H1 (cell line): ENCODE data around the gene SPIB. TPM values are rescaled to one million over a fixed set of nuclear protein-coding genes. Genes with fewer than 3 reads are reported as not detected.

ENCODE experiments used
- BRCA1 ChIP-seq: IDR thresholded peaks from 2 replicates; pipeline ENCODE4 v1.6.1; 2012; ENCODE audit warnings: low read depth, low read length, improper control_type of control experiment
- HDAC2 ChIP-seq, 2 experiments: fragments of 300-600 bp in 1 of 2; sonication (generic) in 1 of 2; IDR thresholded peaks; 2 replicates each; pipeline ENCODE4 v1.6.1; 2011 to 2012; ENCODE audit warnings: low read depth in 2 of 2, low read length in 2 of 2, mild to moderate bottlenecking in 2 of 2, moderate library complexity in 2 of 2, borderline replicate concordance in 1 of 2, inconsistent platforms in 1 of 2
- RBBP5 ChIP-seq: IDR thresholded peaks from 2 replicates; pipeline ENCODE4 v1.7.1; 2012; ENCODE audit warnings: low read depth, mild to moderate bottlenecking, inconsistent platforms, low read length, moderate library complexity, borderline replicate concordance
- SIRT6 ChIP-seq: IDR thresholded peaks from one replicate; pipeline ENCODE4 v1.7.1; 2012; ENCODE audit warnings: low read length, inconsistent platforms
- SP2 ChIP-seq: IDR thresholded peaks from 2 replicates; pipeline ENCODE4 v1.6.1; 2012; ENCODE audit warnings: mild to moderate bottlenecking, low read length, inconsistent platforms
- SRF ChIP-seq: IDR thresholded peaks from 2 replicates; pipeline ENCODE4 v1.6.1; 2011; ENCODE audit warnings: mild to moderate bottlenecking, low read depth, low read length, moderate library complexity
- polyA plus RNA-seq, 7 experiments: library from polyadenylated mRNA; depleted of rRNA in 3 of 7; stranded (reverse) in 5 of 7; unstranded in 2 of 7; fragments of >200 nt in 5 of 7; fragments of 200-250 nt in 2 of 7; gene quantifications; 1 replicate in 5 of 7; 2 replicates in 1 of 7; 4 replicates in 1 of 7; pipeline versions ENCODE4 v1.2.1 to v1.2.3, GENCODE V29; 2011 to 2013; ENCODE audit warnings: missing spikeins in 2 of 7, mixed read lengths in 2 of 7
- total RNA-seq: library from RNA; stranded (reverse); fragmentation: NEBNext Ultra II Directional; extraction: Animal tissue kit (Norgen Biotek cat#: 25700); gene quantifications from 2 replicates; pipeline ENCODE4 v1.2.1, GENCODE V29; 2021
- TF ChIP-seq, protein P1 (sequence below): fragments of 300-600 bp; sonication (generic); IDR thresholded peaks from 2 replicates; pipeline ENCODE4 v1.7.1; 2012; ENCODE audit warnings: low read length, moderate library complexity, mild to moderate bottlenecking, inconsistent platforms; ENCODE audit not compliant: insufficient replicate concordance
- TF ChIP-seq, protein P2 (sequence below): IDR thresholded peaks from 2 replicates; pipeline ENCODE4 v1.6.1; 2012; ENCODE audit warnings: inconsistent platforms

Gene SPIB
- total and polyA plus RNA-seq, 2 of the 8 experiments (the other 6 are each of a cell fraction or from before 2014, with no cell fraction given) = 11.1 to 17.4 TPM

DNA sequence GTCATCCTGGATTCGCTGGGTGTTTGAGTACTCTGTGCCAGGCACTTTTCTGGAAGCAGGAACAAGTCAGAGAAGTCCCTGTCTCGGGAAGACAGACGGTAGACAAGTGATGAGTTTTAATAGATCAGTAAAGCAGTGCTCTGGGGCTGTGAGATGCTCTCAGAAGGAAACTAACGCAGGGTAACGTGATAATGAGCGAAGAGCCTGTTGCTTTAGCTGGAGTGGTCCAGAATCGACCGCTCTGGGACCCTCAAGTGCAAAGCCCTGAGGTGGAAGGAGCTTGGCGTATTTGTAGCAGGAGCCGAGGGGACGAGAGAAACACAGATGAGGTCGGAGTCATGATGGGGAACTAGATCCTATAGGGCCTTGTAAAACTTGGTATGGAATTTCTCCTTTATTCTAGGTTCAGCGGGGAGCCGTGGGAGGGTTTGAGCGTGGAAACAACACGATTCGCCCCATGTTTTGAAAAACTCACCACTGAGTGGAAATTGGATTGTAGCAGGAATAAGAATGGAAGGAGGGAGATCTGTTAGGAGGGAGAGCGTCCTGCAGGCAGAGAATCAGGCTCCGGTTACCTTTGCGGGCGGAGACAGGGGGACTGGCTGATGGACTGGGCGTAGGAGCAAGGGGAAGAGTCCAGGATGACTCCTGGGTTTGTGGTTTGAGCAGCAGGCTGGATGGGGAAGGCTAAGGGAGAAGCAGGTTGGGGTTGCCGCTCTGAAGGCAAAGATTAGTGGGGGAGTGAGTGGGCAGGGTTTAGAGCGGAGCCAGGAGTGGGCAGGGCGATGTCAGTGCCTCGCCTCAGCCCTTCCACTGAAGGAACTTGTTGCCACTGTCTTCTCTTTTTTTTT, 33.8 kb upstream of the SPIB start (continued):
- TF ChIP-seq, protein P1, sequence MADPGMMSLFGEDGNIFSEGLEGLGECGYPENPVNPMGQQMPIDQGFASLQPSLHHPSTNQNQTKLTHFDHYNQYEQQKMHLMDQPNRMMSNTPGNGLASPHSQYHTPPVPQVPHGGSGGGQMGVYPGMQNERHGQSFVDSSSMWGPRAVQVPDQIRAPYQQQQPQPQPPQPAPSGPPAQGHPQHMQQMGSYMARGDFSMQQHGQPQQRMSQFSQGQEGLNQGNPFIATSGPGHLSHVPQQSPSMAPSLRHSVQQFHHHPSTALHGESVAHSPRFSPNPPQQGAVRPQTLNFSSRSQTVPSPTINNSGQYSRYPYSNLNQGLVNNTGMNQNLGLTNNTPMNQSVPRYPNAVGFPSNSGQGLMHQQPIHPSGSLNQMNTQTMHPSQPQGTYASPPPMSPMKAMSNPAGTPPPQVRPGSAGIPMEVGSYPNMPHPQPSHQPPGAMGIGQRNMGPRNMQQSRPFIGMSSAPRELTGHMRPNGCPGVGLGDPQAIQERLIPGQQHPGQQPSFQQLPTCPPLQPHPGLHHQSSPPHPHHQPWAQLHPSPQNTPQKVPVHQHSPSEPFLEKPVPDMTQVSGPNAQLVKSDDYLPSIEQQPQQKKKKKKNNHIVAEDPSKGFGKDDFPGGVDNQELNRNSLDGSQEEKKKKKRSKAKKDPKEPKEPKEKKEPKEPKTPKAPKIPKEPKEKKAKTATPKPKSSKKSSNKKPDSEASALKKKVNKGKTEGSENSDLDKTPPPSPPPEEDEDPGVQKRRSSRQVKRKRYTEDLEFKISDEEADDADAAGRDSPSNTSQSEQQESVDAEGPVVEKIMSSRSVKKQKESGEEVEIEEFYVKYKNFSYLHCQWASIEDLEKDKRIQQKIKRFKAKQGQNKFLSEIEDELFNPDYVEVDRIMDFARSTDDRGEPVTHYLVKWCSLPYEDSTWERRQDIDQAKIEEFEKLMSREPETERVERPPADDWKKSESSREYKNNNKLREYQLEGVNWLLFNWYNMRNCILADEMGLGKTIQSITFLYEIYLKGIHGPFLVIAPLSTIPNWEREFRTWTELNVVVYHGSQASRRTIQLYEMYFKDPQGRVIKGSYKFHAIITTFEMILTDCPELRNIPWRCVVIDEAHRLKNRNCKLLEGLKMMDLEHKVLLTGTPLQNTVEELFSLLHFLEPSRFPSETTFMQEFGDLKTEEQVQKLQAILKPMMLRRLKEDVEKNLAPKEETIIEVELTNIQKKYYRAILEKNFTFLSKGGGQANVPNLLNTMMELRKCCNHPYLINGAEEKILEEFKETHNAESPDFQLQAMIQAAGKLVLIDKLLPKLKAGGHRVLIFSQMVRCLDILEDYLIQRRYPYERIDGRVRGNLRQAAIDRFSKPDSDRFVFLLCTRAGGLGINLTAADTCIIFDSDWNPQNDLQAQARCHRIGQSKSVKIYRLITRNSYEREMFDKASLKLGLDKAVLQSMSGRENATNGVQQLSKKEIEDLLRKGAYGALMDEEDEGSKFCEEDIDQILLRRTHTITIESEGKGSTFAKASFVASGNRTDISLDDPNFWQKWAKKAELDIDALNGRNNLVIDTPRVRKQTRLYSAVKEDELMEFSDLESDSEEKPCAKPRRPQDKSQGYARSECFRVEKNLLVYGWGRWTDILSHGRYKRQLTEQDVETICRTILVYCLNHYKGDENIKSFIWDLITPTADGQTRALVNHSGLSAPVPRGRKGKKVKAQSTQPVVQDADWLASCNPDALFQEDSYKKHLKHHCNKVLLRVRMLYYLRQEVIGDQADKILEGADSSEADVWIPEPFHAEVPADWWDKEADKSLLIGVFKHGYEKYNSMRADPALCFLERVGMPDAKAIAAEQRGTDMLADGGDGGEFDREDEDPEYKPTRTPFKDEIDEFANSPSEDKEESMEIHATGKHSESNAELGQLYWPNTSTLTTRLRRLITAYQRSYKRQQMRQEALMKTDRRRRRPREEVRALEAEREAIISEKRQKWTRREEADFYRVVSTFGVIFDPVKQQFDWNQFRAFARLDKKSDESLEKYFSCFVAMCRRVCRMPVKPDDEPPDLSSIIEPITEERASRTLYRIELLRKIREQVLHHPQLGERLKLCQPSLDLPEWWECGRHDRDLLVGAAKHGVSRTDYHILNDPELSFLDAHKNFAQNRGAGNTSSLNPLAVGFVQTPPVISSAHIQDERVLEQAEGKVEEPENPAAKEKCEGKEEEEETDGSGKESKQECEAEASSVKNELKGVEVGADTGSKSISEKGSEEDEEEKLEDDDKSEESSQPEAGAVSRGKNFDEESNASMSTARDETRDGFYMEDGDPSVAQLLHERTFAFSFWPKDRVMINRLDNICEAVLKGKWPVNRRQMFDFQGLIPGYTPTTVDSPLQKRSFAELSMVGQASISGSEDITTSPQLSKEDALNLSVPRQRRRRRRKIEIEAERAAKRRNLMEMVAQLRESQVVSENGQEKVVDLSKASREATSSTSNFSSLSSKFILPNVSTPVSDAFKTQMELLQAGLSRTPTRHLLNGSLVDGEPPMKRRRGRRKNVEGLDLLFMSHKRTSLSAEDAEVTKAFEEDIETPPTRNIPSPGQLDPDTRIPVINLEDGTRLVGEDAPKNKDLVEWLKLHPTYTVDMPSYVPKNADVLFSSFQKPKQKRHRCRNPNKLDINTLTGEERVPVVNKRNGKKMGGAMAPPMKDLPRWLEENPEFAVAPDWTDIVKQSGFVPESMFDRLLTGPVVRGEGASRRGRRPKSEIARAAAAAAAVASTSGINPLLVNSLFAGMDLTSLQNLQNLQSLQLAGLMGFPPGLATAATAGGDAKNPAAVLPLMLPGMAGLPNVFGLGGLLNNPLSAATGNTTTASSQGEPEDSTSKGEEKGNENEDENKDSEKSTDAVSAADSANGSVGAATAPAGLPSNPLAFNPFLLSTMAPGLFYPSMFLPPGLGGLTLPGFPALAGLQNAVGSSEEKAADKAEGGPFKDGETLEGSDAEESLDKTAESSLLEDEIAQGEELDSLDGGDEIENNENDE = no peak
- TF ChIP-seq SIRT6 (no peak), SP2 (no peak), BRCA1 (no peak), HDAC2 (IDR thresholded peaks at IDR 0.05; ENCODE audit: borderline replicate concordance in 1 of 2, low read depth in 2 of 2, low read length in 2 of 2) (no peak), RBBP5 (no peak), SRF (no peak)
- TF ChIP-seq, protein P2, sequence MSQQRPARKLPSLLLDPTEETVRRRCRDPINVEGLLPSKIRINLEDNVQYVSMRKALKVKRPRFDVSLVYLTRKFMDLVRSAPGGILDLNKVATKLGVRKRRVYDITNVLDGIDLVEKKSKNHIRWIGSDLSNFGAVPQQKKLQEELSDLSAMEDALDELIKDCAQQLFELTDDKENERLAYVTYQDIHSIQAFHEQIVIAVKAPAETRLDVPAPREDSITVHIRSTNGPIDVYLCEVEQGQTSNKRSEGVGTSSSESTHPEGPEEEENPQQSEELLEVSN = no peak
- TF ChIP-seq, all 59 proteins: peak for 2
